H1 (cell line): Measurements from ENCODE around the gene SLC26A11. TPM values are rescaled to one million over a fixed set of nuclear protein-coding genes. Genes with fewer than 3 reads are reported as not detected.

Experiments
- TAF7 ChIP-seq: optimal IDR thresholded peaks from 2 replicates; pipeline ENCODE3; 2011; ENCODE audit warnings: low read depth, mild to moderate bottlenecking, inconsistent platforms, low read length, moderate library complexity, borderline replicate concordance
- polyA plus RNA-seq, 7 experiments: library from polyadenylated mRNA; depleted of rRNA in 3 of 7; stranded (reverse) in 5 of 7; unstranded in 2 of 7; fragments of >200 nt in 5 of 7; fragments of 200-250 nt in 2 of 7; gene quantifications; 1 replicate in 5 of 7; 2 replicates in 1 of 7; 4 replicates in 1 of 7; pipeline versions ENCODE4 v1.2.1 to v1.2.3, GENCODE V29; 2011 to 2013; ENCODE audit warnings: missing spikeins in 2 of 7, mixed read lengths in 2 of 7
- total RNA-seq: library from RNA; stranded (reverse); fragmentation: NEBNext Ultra II Directional; extraction: Animal tissue kit (Norgen Biotek cat#: 25700); gene quantifications from 2 replicates; pipeline ENCODE4 v1.2.1, GENCODE V29; 2021

Gene SLC26A11
- total and polyA plus RNA-seq, 2 of the 8 experiments (the other 6 are each of a cell fraction or from before 2014, with no cell fraction given): 15.5 to 25.9 TPM

DNA sequence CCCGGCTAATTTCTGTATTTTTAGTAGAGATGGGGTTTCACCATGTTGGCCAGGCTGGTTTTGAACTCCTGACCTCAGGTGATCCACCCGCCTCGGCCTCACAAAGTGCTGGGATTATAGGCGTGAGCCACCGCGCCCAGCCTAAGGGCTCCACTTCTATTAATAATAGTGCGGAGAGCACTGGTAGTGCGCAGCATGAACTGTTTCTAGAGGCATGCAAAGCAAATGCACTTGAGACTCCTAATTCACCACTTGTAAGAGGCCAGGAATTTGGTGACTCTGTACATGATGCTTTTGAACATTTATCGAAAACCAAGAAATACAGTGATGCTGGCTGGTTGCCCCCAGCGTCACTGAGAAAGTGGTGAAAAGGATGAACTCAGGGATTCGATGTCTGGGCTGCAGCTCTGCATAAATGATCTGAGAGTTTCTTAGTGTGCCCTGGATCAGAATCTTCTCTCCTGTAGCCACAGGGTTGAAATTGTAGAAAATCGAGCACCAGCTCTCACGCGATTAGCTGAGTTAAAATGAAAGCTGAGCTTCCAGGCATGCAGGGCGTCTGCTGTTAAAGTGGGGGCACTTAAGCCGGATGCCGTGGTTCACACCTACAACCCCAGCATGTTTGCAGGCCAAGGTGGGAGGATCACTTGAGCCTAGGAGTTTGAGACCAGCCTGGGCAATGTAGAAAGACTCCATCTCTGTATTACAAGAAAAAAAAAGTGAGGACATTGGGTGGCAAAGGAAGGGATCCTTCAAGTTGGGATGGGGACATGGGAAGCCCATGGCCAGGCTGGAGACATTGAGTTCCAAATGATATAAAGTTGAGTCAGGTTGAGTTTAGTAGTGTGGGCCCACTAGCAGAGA lies 45.2 kb downstream of the SLC26A11 start (continued):
- TF ChIP-seq TAF7: no peak
- TF ChIP-seq, all 59 proteins: peak for 0
